Purkinje cell (primary cell): ENCODE measurements around the gene OR2AE1. TPM values are rescaled to one million over a fixed set of nuclear protein-coding genes. Genes with fewer than 3 reads are reported as not detected.

Experiments
- polyA plus RNA-seq: library from polyadenylated mRNA; unstranded; fragments of >200 nt; fragmentation: Nextera tagmentation; gene quantifications from 2 replicates; pipeline ENCODE4 v1.2.1, GENCODE V29; 2014

OR2AE1 gene
- not detected in 2 replicates for polyA plus RNA-seq

GRCh38 chr7:99876933-99877332 lies at the start of gene OR2AE1:
TSS of gene OR2AE1 (minus strand) at chr7:99877033. CDS start at chr7:99877033, 0 bp downstream.

GRCh38 chr7:99918959-99919813 lies 42.4 kb upstream of the OR2AE1 start, which contains the start of gene TRIM4:
TSS of gene TRIM4 (minus strand) at chr7:99919530. CDS start at chr7:99919401, 129 bp downstream.

Other genes starting within 250 kb of the OR2AE1 start
- 0.27 and 0.42 TPM in 2 replicates for gene CYP3A5, start 197.0 kb downstream of the OR2AE1 start, polyA plus RNA-seq
- gene CYP3A7, start 141.8 kb downstream of the OR2AE1 start, polyA plus RNA-seq: not detected in 2 replicates
- not detected in 2 replicates for gene CYP3A4, start 92.8 kb downstream of the OR2AE1 start, polyA plus RNA-seq
- gene CYP3A43, start 49.0 kb downstream of the OR2AE1 start, polyA plus RNA-seq: not detected in 2 replicates
- gene TRIM4, start 42.5 kb upstream of the OR2AE1 start, polyA plus RNA-seq: 3.7 and 6.7 TPM in 2 replicates
- gene GJC3, start 52.6 kb upstream of the OR2AE1 start, polyA plus RNA-seq: not detected in 2 replicates
- not detected in 2 replicates for gene AZGP1, start 99.0 kb upstream of the OR2AE1 start, polyA plus RNA-seq
- gene ZKSCAN1, start 138.6 kb upstream of the OR2AE1 start, polyA plus RNA-seq: 8.3 and 11.2 TPM in 2 replicates
- gene ZSCAN21, start 172.7 kb upstream of the OR2AE1 start, polyA plus RNA-seq: 1.5 and 3.8 TPM in 2 replicates
- 3.4 and 4.4 TPM in 2 replicates for gene ZNF3, start 204.7 kb upstream of the OR2AE1 start, polyA plus RNA-seq
- gene COPS6, start 211.9 kb upstream of the OR2AE1 start, polyA plus RNA-seq: 160 and 204 TPM in 2 replicates
- 0.59 and 2.2 TPM in 2 replicates for gene MCM7, start 224.4 kb upstream of the OR2AE1 start, polyA plus RNA-seq
- gene AP4M1, start 224.6 kb upstream of the OR2AE1 start, polyA plus RNA-seq: 1.2 and 1.5 TPM in 2 replicates
- 1.8 and 3.9 TPM in 2 replicates for gene TAF6, start 242.3 kb upstream of the OR2AE1 start, polyA plus RNA-seq
- gene CNPY4, start 242.6 kb upstream of the OR2AE1 start, polyA plus RNA-seq: 0.54 and 1.2 TPM in 2 replicates
- 0.28 TPM in 1 of 2 replicates, not detected in the other for gene MBLAC1, start 249.9 kb upstream of the OR2AE1 start, polyA plus RNA-seq